Ureter (tissue), 1 donor: Measurements from ENCODE around the gene MEF2D. TPM values are rescaled to one million over a fixed set of nuclear protein-coding genes. Genes with fewer than 3 reads are reported as not detected.

ENCODE experiments used
- DNase-seq: peaks from one replicate; pipeline ENCODE4 v3.0.0-alpha.2; 2020; ENCODE audit warnings: low spot score
- total RNA-seq: library from RNA; stranded (reverse); gene quantifications from one replicate; pipeline ENCODE4 v1.2.4, GENCODE V29; 2023
- donor health status: DM: yes; HTN: yes; CAD: no.

The MEF2D gene
- total RNA-seq, 1 donor from 2014 or later = 55.3 TPM

DNA sequence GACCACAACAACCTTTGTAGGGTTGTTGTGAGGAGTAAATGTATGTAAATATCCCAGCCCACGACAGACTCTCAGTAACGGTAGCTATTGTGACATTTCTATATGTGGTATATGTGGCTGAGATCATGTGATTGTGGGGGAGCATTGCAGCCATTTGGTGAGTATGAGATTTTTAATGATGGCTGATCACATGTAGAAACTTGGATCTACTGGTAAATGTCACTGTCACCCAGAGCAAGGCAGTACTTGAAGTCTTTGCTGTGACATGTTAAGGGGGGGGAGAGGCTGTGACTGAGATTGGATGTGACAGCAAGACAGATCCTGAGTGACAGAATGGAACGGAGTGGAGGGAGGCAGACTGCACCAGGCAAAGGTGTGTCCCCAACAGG is 23.9 kb upstream of the MEF2D start:
- no peak for DNase-seq

DNA sequence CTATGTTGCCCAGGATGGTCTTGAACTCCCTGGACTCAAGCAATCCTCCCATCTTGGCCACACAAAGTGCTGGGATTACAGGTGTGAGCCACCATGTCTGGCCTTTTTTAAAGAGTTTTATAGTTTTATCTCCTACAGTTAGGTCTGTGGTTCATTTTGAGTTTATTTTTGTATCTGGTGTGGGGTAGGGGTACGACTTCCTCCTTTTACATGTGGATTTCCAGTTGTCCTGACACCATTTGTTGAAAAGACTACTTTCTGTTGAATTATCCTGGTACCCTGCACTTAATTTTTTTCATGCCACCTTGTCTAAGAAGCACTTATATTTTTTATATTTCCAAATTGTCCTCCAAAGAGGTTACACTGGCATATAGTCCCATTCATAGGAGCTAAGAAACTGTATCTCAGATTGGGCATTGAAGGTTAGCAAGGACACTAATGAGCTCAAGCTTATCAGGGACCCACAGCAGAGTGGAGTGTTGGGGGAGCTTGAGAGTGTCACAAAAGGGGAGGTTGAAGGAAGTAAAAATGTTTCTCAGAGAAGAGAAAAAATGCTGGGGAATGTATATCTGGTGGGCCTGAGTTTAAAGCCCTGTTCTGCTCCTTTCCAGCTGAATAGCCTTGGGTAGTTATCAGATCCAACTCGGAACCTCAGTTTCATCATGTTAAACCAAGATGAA is 23.4 kb upstream of the MEF2D start:
- no peak for DNase-seq

DNA sequence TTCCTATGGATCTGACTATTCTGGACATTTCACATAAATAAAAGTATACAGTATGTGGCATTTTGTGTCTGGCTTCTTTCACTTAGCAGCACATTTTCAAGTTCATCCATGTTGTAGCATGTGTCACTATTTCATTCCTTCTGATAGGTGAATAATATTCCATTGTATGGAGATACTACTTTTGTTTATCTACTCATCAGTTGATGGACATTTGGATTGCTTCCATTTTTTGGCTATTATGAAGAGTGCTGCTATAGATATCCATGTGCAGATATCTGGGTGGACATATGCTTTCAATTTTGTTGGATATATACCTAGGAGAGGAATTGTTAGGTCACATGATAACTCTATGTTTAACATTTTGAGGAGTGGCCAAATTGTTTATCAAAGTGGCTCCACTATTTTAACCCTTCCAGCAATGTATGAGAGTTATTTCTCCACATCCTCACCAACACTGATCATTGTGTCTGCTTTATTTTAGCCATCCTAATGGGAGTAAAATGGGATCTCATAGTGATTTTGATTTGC is 21.9 kb upstream of the MEF2D start:
- no peak for DNase-seq

DNA sequence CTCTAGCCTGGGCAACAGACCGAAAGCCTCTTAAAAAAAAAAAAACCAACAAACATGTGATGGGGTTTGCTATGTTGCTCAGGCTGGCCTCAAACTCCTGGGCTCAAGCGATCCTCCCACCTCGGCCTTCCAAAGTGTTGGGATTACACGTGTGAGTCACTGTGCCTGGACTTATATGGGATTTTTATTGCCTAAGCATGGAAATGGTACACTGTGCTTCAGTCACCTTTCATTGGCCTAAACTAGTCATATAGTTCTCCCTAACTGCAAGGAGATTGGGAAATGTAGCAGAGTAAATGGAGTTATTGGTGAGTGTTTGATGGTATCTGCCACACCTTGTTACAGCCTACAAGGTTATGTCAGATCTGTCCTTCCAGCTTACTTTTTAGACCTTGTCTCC is 17.2 kb upstream of the MEF2D start:
- DNase-seq = no peak

DNA sequence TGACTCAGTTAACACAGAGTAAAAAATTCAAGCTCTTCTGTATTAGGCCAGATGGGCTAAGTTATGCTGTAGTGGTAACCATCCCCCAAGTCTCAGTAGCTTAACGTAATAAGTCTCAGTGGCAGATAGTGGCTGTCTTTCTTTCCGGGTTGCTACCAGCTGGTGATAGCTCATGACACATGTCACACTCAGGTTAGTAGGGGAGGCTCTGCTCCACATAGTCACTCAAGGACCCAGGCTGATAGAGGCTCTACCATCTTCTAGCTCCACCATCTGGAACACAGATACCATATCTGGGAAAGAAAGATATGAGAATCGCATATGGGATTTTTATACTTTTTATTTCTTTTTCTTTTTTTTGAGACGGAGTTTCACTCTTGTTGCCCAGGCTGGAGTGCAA is 16.2 kb upstream of the MEF2D start:
- no peak for DNase-seq

DNA sequence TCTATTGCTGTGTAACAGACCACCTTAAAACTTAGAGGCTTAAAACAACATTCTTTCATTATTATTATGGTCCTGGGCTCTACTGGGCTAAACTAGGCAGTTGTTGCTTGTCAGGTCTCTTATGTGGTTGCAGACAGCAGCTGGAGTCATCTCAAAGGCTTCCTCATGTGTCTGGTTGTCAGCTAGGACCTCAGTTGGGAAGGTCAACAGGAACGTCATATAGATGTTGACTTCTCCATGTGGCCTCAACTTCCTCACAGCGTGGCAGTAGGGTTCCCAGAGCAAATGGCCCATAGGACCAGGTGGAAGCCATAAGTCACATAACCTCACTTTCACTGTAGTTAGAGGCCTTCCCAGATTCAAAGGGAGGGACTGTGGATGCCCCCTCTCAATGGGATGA is 15.4 kb upstream of the MEF2D start:
- DNase-seq = no peak

DNA sequence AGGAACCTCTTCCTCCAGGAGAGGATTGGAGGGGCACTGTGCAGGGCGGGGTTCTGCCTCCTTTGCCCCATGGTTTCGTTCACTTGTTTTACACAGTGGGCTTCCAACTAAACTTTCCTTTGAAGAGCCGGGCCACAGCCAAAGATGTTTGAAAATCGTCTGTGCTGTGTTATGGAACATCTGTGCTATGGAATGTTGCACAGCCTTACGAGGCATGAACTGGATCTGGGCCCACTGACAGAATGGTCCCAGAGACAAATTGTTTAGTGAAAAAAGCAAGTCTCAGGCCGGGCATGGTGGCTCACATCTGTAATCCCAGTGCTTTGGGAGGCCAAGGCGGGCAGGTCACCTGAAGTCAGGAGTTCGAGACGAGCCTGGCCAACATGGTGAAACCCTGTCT is 12.6 kb upstream of the MEF2D start:
- DNase-seq = no peak

DNA sequence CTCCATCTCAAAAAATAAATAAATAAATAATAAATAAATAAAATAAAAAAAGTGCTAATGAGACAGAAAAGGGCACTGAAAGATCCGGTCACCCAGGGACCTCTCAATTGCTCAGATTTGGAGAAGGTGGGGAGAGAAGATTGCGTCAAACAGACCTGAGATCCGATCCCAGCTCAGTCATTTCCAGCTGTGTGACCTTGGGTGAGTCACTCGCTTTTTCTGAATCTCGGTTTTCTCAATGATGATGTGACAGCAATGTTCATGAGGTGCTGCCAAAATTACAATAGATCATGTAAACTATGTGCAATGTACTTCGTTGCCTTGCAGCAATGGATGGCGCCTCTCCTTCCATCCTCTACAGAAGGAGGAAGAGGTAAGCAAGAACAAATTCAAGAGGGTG is 11.1 kb upstream of the MEF2D start:
- no peak for DNase-seq

DNA sequence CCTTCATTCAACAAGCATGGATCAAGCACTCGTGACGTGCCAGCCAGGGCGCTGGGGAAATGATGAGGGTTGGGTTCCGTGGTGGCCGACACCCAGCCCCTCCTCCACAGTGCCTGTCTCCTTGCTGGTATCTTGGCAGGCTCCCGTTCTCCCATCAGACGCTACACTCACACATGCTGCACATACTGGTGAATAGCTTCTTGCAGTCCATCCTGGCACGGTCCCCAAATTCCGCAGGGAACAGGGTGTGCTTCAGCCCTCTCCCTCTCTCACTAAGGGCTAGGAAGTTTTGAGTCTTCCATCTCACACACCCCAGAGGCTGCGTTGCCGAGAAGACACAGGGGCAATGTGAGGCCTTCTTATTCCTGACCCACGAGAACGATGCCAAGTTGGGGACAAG is 10.1 kb upstream of the MEF2D start:
- peak; percentile 91 for DNase-seq

DNA sequence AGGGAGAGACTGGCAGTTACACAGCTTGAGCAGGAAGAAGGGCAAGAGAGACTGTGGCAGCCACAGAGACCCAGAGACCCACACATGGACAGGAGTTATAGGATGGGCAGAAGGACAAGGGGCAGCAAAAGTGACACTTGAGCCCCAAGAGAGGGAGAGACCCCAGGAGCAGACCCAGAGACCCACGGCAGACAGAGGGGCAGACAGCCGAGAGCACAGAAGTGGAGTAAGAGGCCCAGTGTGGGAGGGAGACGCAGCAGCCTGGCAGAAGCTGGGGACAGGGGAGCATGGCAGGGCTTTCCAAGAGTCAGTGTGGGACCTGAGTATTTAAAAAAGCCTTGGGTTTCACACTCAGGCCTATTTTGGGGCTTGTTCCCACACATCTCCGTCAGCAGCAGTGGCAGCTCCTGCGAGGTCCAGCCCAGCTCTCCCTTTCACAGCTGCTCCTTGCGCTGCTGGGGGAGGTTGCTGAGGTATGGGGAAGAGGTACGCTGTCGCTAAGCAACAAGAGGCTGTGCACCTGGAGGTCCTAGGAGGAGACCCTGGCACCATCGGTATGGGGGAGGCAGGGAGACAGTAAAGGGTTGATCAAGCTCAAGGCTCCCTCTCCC is 9.0 kb upstream of the MEF2D start:
- DNase-seq = no peak

DNA sequence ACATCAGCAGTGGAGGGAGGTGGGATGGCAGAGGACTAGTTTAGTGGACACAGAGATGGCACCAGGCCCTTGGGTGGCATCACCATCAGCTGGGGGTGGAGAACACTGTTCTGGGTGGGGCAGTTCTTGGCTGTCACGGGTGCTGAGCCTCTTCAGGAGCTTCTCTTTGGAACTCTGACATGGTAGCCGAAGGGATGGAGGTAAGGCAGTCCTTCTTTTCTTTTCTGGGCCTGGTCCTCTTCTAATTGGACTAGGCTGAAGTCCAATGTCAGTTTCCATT is 8.3 kb upstream of the MEF2D start:
- no peak for DNase-seq

DNA sequence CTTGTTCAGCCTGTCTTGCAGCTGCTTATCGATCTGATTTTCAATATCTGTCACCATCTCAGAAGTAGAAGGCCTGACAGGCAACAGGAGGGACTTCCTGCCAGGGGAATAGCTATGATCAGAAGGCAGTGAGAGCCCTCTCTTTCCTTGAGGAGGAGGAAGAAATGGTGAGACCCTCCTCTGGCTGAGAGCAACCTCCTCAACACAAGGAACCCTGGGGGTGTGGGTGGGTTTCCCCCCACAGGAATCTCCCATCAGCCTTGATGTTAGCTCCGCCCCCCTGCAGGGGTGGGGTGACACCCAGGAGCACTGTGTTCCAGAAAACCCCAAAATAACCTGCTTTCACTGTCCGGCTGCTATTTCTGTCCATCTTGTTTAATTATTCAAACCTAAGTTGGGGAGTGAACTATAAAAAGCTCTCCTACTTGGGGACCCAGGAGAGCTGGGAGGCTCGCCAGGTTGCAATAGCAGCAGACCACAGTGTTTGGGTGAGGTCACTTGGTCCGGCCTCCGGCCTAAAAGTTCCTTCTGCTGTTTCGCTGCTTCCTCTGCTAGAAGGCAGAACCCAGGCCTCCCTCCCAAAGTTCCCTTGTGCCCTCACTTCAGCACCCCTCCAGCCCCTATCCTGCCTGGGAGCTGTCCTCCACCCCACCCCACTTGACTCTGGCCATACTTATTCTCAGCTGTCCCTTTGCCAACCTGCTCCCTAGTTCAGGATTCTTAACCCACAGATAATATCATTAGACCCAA is 7.8 kb upstream of the MEF2D start:
- peak; percentile 84 for DNase-seq

DNA sequence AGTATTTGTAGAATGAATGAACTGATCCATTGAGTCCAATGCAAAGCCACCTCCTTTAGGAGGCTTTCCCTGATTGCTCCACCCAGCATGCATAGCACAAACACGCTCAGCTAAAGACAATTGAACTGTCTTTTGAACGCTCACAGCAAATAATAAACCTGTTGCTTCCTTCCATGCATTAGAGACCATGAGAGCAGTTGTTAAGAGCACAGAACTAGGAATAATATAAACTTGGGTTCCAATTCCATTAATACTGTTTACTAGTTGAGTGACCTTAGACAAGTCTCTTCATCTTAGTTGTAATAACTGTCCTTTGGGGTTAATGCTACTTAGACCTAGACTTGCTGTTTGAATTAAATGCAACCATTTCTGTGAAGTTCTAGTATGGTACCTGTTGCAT is 5.9 kb upstream of the MEF2D start:
- DNase-seq = no peak

DNA sequence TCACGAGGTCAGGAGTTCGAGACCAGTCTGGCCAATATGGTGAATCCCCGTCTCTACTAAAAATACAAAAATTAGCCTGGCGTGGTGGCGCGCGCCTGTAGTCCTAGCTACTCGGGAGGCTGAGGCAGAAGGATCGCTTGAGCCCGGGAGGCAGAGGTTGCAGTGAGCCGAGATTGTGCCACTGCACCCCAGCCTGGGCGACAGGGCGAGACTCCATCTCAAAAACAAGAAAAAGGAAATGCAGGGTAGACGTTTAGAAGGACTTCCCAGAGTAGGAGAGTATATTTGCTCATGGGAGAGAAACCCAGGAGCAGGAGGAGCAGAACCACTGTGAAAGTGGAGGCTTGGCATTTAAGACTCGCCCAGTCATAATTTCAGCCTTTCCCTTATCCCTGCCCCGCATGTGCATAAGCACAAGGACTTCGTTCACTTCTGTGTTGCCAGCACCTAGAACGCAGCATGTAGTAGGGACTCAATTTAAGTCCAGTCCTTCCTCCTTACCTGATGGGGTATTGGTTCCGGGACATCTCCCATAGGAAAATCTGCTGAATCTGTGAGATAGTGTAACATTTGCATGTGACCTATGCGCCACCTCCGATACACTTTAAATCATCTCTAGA is 5.2 kb upstream of the MEF2D start:
- no peak for DNase-seq

DNA sequence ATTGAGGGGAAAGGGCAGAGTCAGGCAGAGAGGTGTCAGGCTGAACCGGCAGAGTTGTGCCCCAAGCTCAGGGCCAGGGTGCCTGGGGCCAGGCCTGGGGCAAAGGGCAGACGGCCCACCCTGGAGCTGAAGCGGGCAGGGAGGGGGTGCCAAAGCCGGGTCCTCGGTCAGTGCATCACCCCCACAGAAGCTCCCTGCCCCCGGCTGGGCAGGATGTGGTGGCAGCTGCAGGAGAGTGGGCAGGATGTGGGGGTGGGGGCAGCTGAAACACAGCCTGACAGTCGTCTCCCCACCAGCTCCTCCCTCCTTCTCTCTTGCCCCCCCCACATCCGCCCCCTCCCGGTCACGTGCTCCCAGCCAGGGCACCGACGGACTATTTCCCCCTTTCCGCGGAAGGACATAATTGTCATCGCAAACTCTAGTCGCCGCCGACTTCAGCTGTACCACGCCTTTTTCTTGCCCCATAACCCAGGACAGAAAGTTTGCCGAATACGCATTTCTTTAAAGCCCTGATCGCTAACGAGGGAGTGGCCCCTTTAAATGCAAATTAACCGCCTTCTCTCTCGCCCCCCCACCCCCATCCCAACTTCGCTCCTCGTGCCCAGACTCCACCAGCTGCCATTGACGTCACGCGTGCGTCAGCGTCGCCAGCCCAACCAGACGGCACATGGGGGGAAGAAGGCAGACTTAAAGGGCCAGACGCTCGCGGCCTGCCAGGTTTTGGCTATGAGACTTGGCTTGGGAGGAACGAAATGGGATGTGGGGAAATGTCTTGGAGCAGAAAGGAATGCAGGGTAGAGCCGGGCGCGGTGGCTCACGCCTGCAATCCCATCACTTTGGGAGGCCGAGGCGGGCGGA is 4.5 kb upstream of the MEF2D start:
- DNase-seq = peak; percentile 99

DNA sequence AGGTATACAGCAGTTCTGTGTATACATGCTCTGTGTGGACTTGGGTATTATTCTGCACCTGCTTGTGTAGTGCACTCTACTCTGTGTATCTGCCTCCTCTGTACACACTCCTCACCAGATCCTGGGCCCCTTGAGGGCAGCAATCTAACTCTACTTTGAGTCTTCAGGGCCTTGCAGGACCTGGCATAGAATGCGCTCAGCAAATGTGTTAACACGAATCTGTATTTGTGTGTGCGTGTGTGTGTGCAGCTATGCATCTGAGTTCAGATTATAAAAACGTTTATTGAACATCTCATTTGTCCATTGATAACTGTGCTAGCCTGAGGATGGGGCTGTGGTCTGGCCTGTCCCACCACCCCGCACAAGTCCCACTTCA is 3.9 kb upstream of the MEF2D start:
- DNase-seq = no peak

DNA sequence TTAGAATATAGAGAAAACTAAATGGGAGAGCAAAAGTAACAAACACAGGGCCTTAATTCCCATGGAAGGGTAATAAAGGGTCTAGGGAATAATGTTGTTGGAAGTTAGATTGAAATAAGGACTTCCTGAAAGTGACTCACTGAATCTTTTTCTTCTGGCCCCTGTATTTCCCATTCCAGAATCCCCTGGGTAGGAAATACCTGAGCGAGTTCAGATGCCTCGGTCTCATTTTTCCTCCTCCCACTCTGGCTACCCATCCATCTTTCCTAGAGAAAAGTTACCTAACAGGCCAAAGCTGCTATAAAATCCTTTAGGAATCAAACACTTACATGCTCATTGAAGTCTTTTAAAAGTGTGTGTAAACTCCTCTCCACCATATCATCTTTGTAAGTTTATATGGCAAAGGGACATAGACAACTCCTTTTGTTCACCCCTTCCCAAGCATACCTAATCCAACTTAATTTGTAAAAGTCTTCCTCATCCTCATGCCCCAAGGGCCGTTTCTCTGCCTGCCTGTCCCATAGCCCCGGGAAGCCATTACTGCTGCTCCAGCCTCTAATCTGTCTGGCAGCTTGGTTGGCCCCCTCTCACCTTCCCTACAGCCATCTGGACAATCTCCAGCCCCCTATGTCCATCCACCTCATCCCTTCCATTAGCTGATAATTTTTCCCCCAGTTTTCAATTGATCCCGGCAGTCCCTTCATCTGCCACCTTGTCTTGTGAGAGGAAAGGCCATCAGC is 3.3 kb upstream of the MEF2D start:
- DNase-seq = no peak

DNA sequence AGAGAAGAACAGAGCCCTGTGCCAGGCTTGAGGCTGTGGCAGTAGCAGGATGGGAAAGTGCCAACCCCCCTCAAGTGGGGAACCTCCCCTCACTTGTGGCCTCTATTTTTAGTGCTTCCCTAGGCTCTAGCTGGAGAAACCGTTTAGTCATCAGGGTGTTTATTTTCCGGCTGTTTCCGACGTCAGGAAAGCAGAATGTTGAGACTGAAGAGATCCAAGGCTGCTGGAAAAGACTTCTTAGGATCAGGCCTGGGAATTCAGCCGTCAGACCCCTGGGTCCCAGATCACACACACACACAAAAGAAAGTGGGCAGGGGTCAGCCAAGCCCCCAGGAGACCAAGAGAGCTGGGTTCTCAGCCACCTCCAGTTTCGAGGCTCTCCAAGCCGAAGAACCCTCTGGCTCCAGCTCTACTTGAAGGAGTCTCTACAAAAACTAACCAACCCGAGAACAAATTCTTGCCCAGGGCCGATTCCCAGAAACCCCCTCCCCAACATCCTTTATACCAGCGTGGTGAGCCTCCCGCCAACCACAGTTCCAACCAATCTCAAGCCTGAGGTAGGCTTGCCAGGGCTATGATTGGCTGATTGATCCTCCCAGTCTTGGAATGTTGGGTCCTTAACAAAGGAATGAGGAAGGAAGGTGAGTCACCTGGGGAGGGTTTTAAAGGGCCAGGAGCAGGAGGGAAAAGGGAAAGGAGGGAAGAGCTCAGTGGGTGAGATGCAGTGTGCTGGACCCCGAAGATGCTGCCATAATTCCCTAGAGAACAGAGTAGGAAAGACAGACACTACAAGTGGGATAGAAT is 2.5 kb upstream of the MEF2D start:
- peak; percentile 86 for DNase-seq

DNA sequence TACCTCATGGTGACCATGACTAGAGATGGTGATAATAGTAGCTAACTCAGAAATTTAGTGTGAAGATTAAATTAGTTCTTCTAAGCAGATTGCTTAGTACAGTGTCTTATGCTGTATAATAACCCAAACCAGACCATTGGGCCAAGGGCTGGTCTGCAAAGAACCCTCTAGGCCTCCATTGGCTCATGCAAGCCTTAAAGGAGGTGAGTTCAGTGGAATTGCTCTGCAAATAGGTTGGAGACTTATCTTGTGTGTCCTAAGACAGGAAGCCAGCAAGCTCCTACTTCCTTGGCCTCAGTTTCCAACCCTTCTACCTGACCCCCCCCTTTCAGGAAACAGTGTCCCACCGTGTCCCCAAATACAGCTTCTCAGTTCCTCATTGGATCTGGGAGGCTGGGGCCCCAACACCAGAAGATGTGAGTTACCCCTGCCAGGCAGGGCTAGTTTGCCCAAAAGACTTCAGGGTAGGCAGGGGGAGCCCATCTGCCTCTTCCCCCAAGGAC is 1.9 kb upstream of the MEF2D start:
- DNase-seq = no peak
